ENCODE results near the gene OR13A1.
"Not testable (repeated sequence)": the region's sequence is repeated elsewhere in the genome, so short reads cannot be mapped to it uniquely, and the experiment has no call there.

Gene OR13A1

DNA sequence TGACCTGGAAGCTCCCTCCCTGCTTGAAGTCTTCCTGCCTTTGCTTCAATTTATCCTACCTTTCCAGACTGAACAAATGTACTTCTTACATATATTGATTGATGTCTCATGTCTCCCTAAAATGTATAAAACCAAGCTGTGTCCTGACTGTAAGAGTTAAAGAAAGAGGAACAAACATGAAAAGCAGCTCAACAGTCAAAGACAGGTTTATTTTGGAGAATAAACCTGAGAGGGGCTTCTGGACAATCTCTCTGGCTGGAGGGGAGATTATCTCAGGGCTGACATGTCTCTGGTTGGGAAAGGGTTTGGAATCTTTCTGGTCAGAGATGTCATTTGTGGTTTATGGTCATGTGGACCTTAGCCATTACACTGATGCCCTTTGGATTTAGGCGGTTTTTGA is 41.0 kb downstream of the OR13A1 start:
- DNase-seq (ENCODE audit: low read depth): no peak
- no peak overlapping the region for H3K4me3 ChIP-seq (ENCODE audit: low read length)
- TF ChIP-seq, protein P1, sequence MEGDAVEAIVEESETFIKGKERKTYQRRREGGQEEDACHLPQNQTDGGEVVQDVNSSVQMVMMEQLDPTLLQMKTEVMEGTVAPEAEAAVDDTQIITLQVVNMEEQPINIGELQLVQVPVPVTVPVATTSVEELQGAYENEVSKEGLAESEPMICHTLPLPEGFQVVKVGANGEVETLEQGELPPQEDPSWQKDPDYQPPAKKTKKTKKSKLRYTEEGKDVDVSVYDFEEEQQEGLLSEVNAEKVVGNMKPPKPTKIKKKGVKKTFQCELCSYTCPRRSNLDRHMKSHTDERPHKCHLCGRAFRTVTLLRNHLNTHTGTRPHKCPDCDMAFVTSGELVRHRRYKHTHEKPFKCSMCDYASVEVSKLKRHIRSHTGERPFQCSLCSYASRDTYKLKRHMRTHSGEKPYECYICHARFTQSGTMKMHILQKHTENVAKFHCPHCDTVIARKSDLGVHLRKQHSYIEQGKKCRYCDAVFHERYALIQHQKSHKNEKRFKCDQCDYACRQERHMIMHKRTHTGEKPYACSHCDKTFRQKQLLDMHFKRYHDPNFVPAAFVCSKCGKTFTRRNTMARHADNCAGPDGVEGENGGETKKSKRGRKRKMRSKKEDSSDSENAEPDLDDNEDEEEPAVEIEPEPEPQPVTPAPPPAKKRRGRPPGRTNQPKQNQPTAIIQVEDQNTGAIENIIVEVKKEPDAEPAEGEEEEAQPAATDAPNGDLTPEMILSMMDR (conservative IDR thresholded peaks at IDR 0.05; ENCODE audit: low read length): no peak

DNA sequence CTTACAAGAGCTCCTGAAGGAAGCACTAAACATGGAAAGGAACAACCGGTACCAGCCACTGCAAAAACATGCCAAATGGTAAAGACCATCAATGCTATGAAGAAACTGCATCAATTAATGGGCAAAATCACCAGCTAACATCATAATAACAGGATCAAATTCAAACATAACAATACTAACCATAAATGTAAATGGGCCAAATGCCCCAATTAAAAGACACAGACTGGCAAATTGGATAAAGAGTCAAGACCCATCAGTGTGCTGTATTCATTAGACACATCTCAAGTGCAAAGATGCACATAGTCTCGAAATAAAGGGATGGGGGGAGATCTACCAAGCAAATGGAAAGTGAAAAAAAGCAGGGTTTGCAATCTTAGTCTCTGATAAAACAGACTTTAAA is 47.6 kb downstream of the OR13A1 start:
- H3K4me3 ChIP-seq (ENCODE audit: low read length); DNase-seq (ENCODE audit: low read depth): not testable (repeated sequence)

DNA sequence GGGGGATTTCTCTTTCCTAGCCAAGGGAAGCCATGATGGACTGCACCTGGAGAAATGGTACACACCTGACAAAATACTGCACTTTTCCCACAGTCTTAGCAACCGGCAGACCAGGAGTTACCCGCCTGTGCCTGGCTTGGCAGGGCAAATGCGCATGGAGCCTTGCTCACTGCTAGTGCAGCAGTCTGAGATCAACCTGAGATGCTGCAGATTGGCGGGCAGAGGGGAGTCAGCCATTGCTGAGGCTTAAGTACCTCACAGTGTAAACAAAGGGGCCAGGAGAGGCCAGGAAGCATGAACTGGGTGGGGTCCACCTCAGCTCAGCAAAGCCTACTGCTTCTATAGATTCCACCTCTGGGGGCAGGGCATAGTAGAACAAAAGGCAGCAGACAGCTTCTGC is 49.4 kb downstream of the OR13A1 start:
- no peak overlapping the region for H3K4me3 ChIP-seq (ENCODE audit: low read length)
- DNase-seq (ENCODE audit: low read depth): no peak
- TF ChIP-seq, protein P1 (conservative IDR thresholded peaks at IDR 0.05; ENCODE audit: low read length): no peak

DNA sequence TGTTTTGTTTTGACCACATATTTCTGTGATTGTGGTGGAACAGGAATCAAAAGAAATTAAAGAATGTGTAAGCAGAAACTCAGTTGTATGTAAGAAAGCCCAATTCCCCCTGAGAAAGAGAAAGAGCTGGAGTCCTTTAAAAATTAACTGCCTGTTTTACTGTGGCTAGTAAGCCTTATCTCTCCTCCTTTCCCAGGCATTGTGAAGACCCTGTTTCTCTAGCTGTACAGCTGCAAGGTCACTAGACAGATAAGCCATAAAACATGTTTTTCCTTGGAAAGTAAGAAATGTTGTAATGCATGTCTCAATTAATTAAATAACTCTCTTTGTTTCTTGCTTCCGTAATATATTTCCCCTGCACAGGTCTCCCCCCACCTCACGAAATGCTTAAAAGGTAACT is 53.5 kb downstream of the OR13A1 start:
- TF ChIP-seq, protein P1 (conservative IDR thresholded peaks at IDR 0.05; ENCODE audit: low read length): no peak
- no peak for DNase-seq (ENCODE audit: low read depth)
- no peak overlapping the region for H3K4me3 ChIP-seq (ENCODE audit: low read length)

DNA sequence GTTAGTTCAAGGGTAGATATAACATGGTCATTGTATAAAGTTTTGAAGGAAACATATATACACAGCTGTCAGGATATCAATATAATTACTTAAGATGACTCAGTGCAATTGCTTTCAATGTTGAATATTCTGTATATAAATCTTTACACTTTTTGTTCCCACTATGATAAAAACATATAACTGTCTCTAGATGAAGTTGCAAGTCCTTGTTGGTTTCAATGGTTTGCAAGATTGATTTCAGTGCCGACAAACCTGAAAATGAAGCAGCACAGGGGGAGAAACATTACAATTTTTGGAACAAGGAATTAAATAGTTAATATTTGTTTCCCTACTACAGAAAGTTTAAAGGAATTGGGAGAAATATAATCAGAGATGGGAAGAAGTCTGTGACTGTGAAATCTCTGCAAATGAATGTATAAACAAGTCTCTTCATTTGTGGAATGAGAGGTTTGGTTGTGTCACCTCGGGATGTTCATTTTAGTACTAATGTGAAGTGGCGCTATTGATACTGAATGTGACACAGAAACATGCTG is 54.1 kb downstream of the OR13A1 start:
- H3K4me3 ChIP-seq (ENCODE audit: low read length): no peak overlapping the region
- TF ChIP-seq, protein P1 (conservative IDR thresholded peaks at IDR 0.05; ENCODE audit: low read length): no peak
- no peak for DNase-seq (ENCODE audit: low read depth)

DNA sequence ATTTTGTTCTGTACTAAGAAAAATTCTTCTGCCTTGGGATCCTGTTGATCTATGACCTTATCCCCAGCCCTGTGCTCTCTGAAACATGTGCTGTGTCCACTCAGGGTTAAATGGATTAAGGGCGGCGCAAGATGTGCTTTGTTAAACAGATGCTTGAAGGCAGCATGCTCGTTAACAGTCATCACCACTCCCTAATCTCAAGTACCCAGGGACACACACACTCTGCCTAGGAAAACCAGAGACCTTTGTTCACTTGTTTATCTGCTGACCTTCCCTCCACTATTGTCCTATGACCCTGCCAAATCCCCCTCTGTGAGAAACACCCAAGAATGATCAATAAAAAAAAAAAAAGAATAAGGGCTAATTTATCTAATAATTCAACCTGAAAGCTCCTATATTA is 54.8 kb downstream of the OR13A1 start:
- not testable (repeated sequence) for DNase-seq (ENCODE audit: low read depth); H3K4me3 ChIP-seq (ENCODE audit: low read length)

DNA sequence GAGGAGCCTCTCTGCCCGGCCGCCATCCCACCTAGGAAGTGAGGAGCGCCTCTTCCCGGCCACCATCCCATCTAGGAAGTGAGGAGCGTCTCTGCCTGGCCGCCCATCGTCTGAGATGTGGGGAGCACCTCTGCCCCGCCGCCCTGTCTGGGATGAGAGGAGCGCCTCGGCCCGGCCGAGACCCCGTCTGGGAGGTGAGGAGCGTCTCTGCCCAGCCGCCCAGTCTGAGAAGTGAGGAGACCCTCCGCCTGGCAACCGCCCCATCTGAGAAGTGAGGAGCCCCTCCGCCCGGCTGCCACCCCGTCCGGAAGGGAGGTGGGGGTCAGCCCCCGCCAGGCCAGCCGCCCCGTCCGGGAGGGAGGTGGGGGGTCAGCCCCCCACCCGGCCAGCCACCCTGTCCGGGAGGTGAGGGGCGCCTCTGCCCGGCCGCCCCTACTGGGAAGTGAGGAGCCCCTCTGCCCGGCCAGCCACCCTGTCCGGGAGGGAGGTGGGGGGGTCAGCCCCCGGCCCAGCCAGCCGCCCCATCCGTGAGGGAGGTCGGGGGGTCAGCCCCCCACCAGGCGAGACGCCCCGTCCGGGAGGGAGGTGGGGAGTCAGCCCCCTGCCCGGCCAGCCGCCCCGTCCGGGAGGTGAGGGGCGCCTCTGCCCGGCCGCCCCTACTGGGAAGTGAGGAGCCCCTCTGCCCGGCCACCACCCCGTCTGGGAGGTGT is 55.5 kb downstream of the OR13A1 start:
- not testable (repeated sequence) for DNase-seq (ENCODE audit: low read depth); H3K4me3 ChIP-seq (ENCODE audit: low read length)

DNA sequence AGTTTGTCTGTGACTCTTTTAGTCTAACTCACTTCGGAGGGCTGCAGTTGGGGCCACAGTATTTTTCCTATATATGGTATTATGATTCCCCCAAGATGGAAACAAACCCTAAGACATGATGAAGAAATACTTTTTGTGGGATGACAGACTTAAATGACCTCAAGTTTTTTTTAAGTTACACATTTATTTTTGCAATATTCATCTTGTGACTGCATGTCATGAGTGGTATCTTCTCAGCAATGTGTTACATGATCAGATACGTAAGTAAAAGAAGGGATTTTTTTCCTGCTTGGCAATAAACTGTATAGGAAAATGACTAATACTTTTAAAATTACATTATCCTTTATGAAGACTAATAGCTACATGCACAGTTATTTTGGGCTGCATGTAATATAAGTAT is 57.8 kb downstream of the OR13A1 start:
- DNase-seq (ENCODE audit: low read depth): no peak
- no peak overlapping the region for H3K4me3 ChIP-seq (ENCODE audit: low read length)
- TF ChIP-seq, protein P1 (conservative IDR thresholded peaks at IDR 0.05; ENCODE audit: low read length): no peak

DNA sequence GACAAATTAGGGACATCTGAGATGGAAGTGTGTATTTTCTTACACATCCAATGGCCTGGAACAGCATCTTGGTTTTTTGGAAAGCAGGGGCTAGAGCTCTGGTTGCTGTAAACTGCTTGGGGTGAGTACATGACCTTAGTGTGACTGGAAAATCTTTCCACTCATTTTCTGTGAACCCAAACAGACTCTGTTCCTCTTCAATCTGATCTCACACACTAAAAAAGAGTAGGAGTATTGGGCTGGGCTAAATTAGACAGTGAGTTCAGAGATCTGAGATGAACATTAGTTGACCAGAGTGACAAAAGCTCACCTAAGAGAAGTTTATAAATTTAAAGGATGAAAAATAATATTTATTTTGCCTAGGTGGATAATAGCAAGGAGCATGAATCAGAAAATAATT is 59.2 kb downstream of the OR13A1 start:
- DNase-seq (ENCODE audit: low read depth): no peak
- TF ChIP-seq, protein P1 (conservative IDR thresholded peaks at IDR 0.05; ENCODE audit: low read length): no peak
- no peak overlapping the region for H3K4me3 ChIP-seq (ENCODE audit: low read length)

Data from AG10803 (cell line).